Activated CD8-positive, alpha-beta T cell treated with anti-CD3 and anti-CD28 coated beads for 36 hours (primary cell): ENCODE data around the gene SGCE. TPM values are rescaled to one million over a fixed set of nuclear protein-coding genes. Genes with fewer than 3 reads are reported as not detected.

Experiments used
- ATAC-seq: fragments of 200-7000 bp; cut with Tn5 transposase; one replicate; pipeline ENCODE4 v1.10.0; 2021; ENCODE audit warnings: mild to moderate bottlenecking, moderate library complexity
- CTCF ChIA-PET: fragments of 350-600 bp; sonication (Branson Sonifier 250); formaldehyde crosslinking; loops from one replicate; lab custom pipeline; 2021; ENCODE audit warnings: antibody characterized with exemption; lab: Charles Lee
- POLR2A ChIA-PET: fragments of 350-600 bp; sonication (Branson Sonifier 250); formaldehyde crosslinking; loops from one replicate; lab custom pipeline; 2021; ENCODE audit warnings: antibody characterized with exemption; lab: Charles Lee
- DNase-seq: peaks from one replicate; pipeline ENCODE4 v3.0.0-alpha.2; 2020
- H3K27ac Mint-ChIP-seq: one replicate; pipeline ENCODE4 v1.8.0; 2021; ENCODE audit warnings: mild to moderate bottlenecking, mixed read lengths
- H3K27me3 Mint-ChIP-seq: one replicate; pipeline ENCODE4 v1.8.0; 2021; ENCODE audit warnings: mixed read lengths
- H3K36me3 Mint-ChIP-seq: one replicate; pipeline ENCODE4 v1.8.0; 2021; ENCODE audit warnings: low read depth, mixed read lengths
- H3K4me1 Mint-ChIP-seq: one replicate; pipeline ENCODE4 v1.8.0; 2021; ENCODE audit warnings: low read depth, mixed read lengths
- H3K4me3 Mint-ChIP-seq: one replicate; pipeline ENCODE4 v1.8.0; 2021; ENCODE audit warnings: mild to moderate bottlenecking, moderate library complexity, mixed read lengths
- H3K9me3 Mint-ChIP-seq: one replicate; pipeline ENCODE4 v1.8.0; 2021; ENCODE audit warnings: mixed read lengths
- CTCF ChIP-seq: fragments of 200-600 bp; IDR thresholded peaks from one replicate; pipeline ENCODE4 v1.8.0; 2022; ENCODE audit warnings: antibody characterized with exemption, mild to moderate bottlenecking
- intact Hi-C: fragments of 100-400 bp; cut with micrococcal nuclease; formaldehyde crosslinking; loops from one replicate; pipeline ENCODE4 v1.10.0; 2022
- total RNA-seq, 2 experiments: library from RNA; stranded (reverse); gene quantifications; one replicate each; pipeline ENCODE4 v1.2.3, GENCODE V29; 2021

SGCE gene
- total RNA-seq, 2 experiments from 2014 or later = 0.56 TPM; not detected in 1

GRCh38 chr7:94557215-94557614 lies 98.7 kb downstream of the SGCE start:
- H3K4me1 Mint-ChIP-seq = no peaks in the 10 kb centered on the region

GRCh38 chr7:94556028-94556427 lies 99.9 kb downstream of the SGCE start:
- Mint-ChIP-seq H3K27ac (no peak overlapping the region), H3K27me3 (no peaks in the 10 kb centered on the region), H3K9me3 (no peaks in the 10 kb centered on the region), H3K4me1 (no peaks in the 10 kb centered on the region), H3K4me3 (no peak overlapping the region), H3K36me3 (peaks cover 24% of the 10 kb centered on the region)
- POLR2A ChIA-PET = no interaction called here
- CTCF ChIA-PET = no interaction called here
- intact Hi-C loops = no loop called here
- ATAC-seq = no peak
- DNase-seq = no peak
- TF ChIP-seq CTCF = no peak

More at GRCh38 chr7:94557215-94557614, 98.7 kb downstream of the SGCE start:
- TF ChIP-seq CTCF = no peak
- ChIA-PET POLR2A (no interaction called here), CTCF (no interaction called here)
- Mint-ChIP-seq H3K36me3 (peaks cover 25% of the 10 kb centered on the region), H3K4me3 (no peak overlapping the region), H3K9me3 (no peaks in the 10 kb centered on the region), H3K27ac (no peak overlapping the region), H3K27me3 (no peaks in the 10 kb centered on the region)
- intact Hi-C loops = no loop called here
- DNase-seq (no peak), ATAC-seq (no peak)

GRCh38 chr7:94547126-94547525 lies 108.8 kb downstream of the SGCE start:
- H3K9me3 Mint-ChIP-seq = no peaks in the 10 kb centered on the region
- peaks cover 8% of the 10 kb centered on the region for H3K36me3 Mint-ChIP-seq
- DNase-seq = no peak
- H3K27me3 Mint-ChIP-seq = no peaks in the 10 kb centered on the region
- CTCF ChIA-PET = no interaction called here
- H3K4me1 Mint-ChIP-seq = no peaks in the 10 kb centered on the region
- no peak overlapping the region for H3K4me3 Mint-ChIP-seq
- TF ChIP-seq CTCF = no peak
- POLR2A ChIA-PET = no interaction called here
- no peak overlapping the region for H3K27ac Mint-ChIP-seq
- no peak for ATAC-seq
- intact Hi-C loops = no loop called here

GRCh38 chr7:94540428-94540827 lies 115.5 kb downstream of the SGCE start:
- ChIA-PET CTCF (no interaction called here), POLR2A (no interaction called here)
- Mint-ChIP-seq H3K27me3 (no peaks in the 10 kb centered on the region), H3K4me3 (no peak overlapping the region), H3K36me3 (peaks cover 7% of the 10 kb centered on the region), H3K27ac (no peak overlapping the region), H3K4me1 (no peaks in the 10 kb centered on the region), H3K9me3 (no peaks in the 10 kb centered on the region)
- no peak for TF ChIP-seq CTCF
- DNase-seq (no peak), ATAC-seq (no peak)
- intact Hi-C loops = no loop called here

Other genes starting within 250 kb of the SGCE start
- 10 to 100 TPM; 12.9 to 17.0 TPM for gene CASD1, start 146.3 kb downstream of the SGCE start, total RNA-seq